ENCODE results near the gene CACNB1. TPM values are rescaled to one million over a fixed set of nuclear protein-coding genes. Genes with fewer than 3 reads are reported as not detected.

Gene CACNB1
- polyA plus RNA-seq, 3 donors: 6.4 to 8.2 (median 7.6) TPM

- no peak for DNase-seq (ENCODE audit: low read depth in 3 of 3, low spot score in 2 of 3)
Observed at GRCh38 chr17:39204245-39204644, 6.8 kb upstream of the CACNB1 start.

GRCh38 chr17:39200957-39201510 lies 3.6 kb upstream of the CACNB1 start:
- no peak for DNase-seq (ENCODE audit: low read depth in 3 of 3, low spot score in 2 of 3)

GRCh38 chr17:39200070-39200879 lies 2.8 kb upstream of the CACNB1 start, which contains the start of gene RPL19:
TSS of gene RPL19 (plus strand) at chr17:39200283. CDS start at chr17:39200345, 62 bp downstream.
- DNase-seq (ENCODE audit: low read depth in 3 of 3, low spot score in 2 of 3): peak in 2 of 3 donors; percentile 88 to 93

- DNase-seq (ENCODE audit: low read depth in 3 of 3, low spot score in 2 of 3): peak in 1 of 3 donors; percentile 85
Observed at GRCh38 chr17:39199820-39200069, 2.3 kb upstream of the CACNB1 start.

- no peak for DNase-seq (ENCODE audit: low read depth in 3 of 3, low spot score in 2 of 3)
Observed at GRCh38 chr17:39198186-39198566, 707 bp upstream of the CACNB1 start.

- DNase-seq (ENCODE audit: low read depth in 3 of 3, low spot score in 2 of 3): no peak
Observed at GRCh38 chr17:39196808-39197291, 619 bp downstream of the CACNB1 start.

GRCh38 chr17:39196241-39196807 lies 1.1 kb downstream of the CACNB1 start:
- DNase-seq (ENCODE audit: low read depth in 3 of 3, low spot score in 2 of 3): no peak

GRCh38 chr17:39195568-39196160 lies 1.8 kb downstream of the CACNB1 start:
- no peak for DNase-seq (ENCODE audit: low read depth in 3 of 3, low spot score in 2 of 3)

GRCh38 chr17:39194985-39195524 lies 2.4 kb downstream of the CACNB1 start:
- no peak for DNase-seq (ENCODE audit: low read depth in 3 of 3, low spot score in 2 of 3)

- no peak for DNase-seq (ENCODE audit: low read depth in 3 of 3, low spot score in 2 of 3)
Observed at GRCh38 chr17:39194089-39194984, 3.1 kb downstream of the CACNB1 start.

GRCh38 chr17:39193346-39193745 lies 4.1 kb downstream of the CACNB1 start:
- no peak for DNase-seq (ENCODE audit: low read depth in 3 of 3, low spot score in 2 of 3)

GRCh38 chr17:39192901-39193300 lies 4.6 kb downstream of the CACNB1 start:
- DNase-seq (ENCODE audit: low read depth in 3 of 3, low spot score in 2 of 3): no peak

- no peak for DNase-seq (ENCODE audit: low read depth in 3 of 3, low spot score in 2 of 3)
Observed at GRCh38 chr17:39191750-39192510, 5.5 kb downstream of the CACNB1 start.

GRCh38 chr17:39187152-39187830 lies 10.2 kb downstream of the CACNB1 start:
- DNase-seq (ENCODE audit: low read depth in 3 of 3, low spot score in 2 of 3): no peak

- no peak for DNase-seq (ENCODE audit: low read depth in 3 of 3, low spot score in 2 of 3)
Observed at GRCh38 chr17:39186481-39187002, 10.9 kb downstream of the CACNB1 start.

- DNase-seq (ENCODE audit: low read depth in 3 of 3, low spot score in 2 of 3): no peak
Observed at GRCh38 chr17:39183720-39184119, 13.7 kb downstream of the CACNB1 start.

GRCh38 chr17:39183045-39183444 lies 14.4 kb downstream of the CACNB1 start:
- DNase-seq (ENCODE audit: low read depth in 3 of 3, low spot score in 2 of 3): no peak

- DNase-seq (ENCODE audit: low read depth in 3 of 3, low spot score in 2 of 3): no peak
Observed at GRCh38 chr17:39181303-39181702, 16.2 kb downstream of the CACNB1 start.

GRCh38 chr17:39178536-39178935 lies 18.9 kb downstream of the CACNB1 start:
- no peak for DNase-seq (ENCODE audit: low read depth in 3 of 3, low spot score in 2 of 3)
